Esophagus squamous epithelium (tissue), 4 donors: Measurements from ENCODE around the gene COL4A3.

Experiments
- POLR2A ChIP-seq, 4 donors: fragments of 450-650 bp; IDR thresholded peaks; one replicate each; pipeline ENCODE4 v1.6.1; 2017; ENCODE audit warnings: antibody characterized with exemption in 4 of 4, mild to moderate bottlenecking in 4 of 4, moderate library complexity in 3 of 4
- TF ChIP-seq, protein P1 (sequence below), 6 experiments: fragments of 450-650 bp in 4 of 6; fragments of 200-600 bp in 2 of 6; sonication (generic) in 2 of 6; IDR thresholded peaks; one replicate each; pipeline ENCODE4 v1.5.1; 2016 to 2019; ENCODE audit warnings: antibody characterized with exemption in 6 of 6, mild to moderate bottlenecking in 4 of 6, moderate library complexity in 4 of 6

DNA sequence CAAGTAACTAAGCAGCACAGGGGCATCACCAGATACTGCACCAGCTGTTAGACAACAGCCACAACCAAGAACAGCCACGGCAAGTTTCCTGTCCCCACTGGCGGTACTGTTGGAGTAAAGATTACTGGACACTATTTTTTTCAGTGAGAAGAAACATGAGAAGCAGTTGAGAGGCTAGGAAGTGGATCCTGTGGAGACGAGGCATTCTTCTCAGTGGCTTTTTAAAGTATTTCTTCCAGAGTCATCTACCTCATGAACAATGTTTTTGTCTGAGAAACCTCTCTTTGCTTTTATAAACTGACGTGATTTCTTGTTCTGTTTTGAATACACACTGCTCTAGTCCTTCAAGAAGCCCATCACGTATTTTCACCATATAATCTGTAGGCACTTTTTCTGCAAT is 195.9 kb downstream of the COL4A3 start:
- TF ChIP-seq, protein P1, sequence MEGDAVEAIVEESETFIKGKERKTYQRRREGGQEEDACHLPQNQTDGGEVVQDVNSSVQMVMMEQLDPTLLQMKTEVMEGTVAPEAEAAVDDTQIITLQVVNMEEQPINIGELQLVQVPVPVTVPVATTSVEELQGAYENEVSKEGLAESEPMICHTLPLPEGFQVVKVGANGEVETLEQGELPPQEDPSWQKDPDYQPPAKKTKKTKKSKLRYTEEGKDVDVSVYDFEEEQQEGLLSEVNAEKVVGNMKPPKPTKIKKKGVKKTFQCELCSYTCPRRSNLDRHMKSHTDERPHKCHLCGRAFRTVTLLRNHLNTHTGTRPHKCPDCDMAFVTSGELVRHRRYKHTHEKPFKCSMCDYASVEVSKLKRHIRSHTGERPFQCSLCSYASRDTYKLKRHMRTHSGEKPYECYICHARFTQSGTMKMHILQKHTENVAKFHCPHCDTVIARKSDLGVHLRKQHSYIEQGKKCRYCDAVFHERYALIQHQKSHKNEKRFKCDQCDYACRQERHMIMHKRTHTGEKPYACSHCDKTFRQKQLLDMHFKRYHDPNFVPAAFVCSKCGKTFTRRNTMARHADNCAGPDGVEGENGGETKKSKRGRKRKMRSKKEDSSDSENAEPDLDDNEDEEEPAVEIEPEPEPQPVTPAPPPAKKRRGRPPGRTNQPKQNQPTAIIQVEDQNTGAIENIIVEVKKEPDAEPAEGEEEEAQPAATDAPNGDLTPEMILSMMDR (IDR thresholded peaks at IDR 0.05) = no peak
- TF ChIP-seq POLR2A (IDR thresholded peaks at IDR 0.05) = no peak
